ENCODE results near the gene CTXND1. TPM values are rescaled to one million over a fixed set of nuclear protein-coding genes. Genes with fewer than 3 reads are reported as not detected.

CTXND1 gene
- total RNA-seq, 3 donors from 2014 or later: 0.09 to 0.70 (median 0.19) TPM

DNA sequence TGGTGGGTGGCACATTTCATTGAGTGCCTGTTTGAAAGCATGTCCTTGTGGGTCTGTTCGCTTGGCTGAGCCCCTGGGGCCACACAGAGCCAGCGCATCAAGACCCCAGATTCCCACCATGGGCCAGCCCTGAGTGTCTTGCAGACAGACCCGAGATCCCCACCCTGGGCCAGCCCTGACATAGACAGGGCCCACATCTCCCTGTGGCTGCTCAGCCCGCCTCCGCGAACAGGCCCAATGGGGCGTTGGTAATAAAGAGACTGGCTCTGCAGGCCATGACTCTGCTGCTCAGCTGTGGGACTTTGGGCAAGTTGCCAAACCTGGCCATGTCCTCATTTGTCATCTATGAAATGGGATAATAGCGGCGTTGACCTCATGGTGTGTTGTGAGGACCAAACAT, 76.6 kb downstream of the CTXND1 start:
- Histone ChIP-seq H3K4me1 (ENCODE audit: low read depth) (no peaks in the 10 kb centered on the region), H3K36me3 (ENCODE audit: low read depth) (no peaks in the 10 kb centered on the region), H3K9me3 (no peaks in the 10 kb centered on the region), H3K4me3 (no peak overlapping the region)
- TF ChIP-seq, protein P1, sequence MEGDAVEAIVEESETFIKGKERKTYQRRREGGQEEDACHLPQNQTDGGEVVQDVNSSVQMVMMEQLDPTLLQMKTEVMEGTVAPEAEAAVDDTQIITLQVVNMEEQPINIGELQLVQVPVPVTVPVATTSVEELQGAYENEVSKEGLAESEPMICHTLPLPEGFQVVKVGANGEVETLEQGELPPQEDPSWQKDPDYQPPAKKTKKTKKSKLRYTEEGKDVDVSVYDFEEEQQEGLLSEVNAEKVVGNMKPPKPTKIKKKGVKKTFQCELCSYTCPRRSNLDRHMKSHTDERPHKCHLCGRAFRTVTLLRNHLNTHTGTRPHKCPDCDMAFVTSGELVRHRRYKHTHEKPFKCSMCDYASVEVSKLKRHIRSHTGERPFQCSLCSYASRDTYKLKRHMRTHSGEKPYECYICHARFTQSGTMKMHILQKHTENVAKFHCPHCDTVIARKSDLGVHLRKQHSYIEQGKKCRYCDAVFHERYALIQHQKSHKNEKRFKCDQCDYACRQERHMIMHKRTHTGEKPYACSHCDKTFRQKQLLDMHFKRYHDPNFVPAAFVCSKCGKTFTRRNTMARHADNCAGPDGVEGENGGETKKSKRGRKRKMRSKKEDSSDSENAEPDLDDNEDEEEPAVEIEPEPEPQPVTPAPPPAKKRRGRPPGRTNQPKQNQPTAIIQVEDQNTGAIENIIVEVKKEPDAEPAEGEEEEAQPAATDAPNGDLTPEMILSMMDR (IDR thresholded peaks at IDR 0.05): no peak
- intact Hi-C loops (cut with DNase I, micrococcal nuclease): no loop called here
- no peak for ATAC-seq
- no peak for DNase-seq

DNA sequence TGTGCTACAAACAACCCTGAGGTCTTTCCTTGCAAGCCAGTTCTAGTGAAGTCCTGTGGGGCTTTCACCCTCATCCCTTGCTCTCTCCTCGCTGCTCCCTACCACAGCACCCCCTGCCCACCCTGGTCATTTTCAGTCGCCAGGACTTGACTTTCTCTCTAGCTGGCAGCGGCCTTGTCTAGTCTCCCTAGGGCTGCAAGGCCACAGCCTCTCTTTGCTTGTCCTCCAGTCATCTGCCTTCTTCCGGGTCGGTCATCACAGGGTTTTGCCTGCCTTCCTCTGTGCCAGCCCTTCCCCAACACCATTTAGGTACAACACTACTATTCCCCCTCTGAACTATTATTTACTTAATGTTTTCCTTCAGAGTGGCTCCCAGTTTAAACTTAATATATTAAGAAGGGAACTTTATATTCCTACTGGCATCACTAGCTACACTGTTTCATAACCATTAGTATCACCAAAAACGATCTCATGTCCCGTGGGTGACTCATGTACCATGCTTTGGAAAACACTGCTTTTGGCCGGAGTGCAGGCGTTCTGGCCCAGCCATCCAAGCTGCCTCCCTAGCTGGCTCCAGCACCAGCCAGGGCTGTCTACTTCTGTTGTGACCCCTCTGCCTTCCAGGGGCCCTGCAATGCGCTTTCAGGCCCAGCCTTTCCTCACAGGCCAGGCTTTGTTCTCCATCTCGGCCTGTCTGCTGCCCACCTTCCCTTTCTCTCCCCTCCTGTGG, 77.8 kb downstream of the CTXND1 start:
- TF ChIP-seq, protein P1 (IDR thresholded peaks at IDR 0.05): no peak
- no peaks in the 10 kb centered on the region for H3K4me1 ChIP-seq (ENCODE audit: low read depth)
- H3K9me3 ChIP-seq: no peaks in the 10 kb centered on the region
- intact Hi-C loops (cut with DNase I, micrococcal nuclease): no loop called here
- H3K36me3 ChIP-seq (ENCODE audit: low read depth): no peaks in the 10 kb centered on the region
- DNase-seq (no peak), ATAC-seq (no peak)
- no peak overlapping the region for H3K4me3 ChIP-seq

DNA sequence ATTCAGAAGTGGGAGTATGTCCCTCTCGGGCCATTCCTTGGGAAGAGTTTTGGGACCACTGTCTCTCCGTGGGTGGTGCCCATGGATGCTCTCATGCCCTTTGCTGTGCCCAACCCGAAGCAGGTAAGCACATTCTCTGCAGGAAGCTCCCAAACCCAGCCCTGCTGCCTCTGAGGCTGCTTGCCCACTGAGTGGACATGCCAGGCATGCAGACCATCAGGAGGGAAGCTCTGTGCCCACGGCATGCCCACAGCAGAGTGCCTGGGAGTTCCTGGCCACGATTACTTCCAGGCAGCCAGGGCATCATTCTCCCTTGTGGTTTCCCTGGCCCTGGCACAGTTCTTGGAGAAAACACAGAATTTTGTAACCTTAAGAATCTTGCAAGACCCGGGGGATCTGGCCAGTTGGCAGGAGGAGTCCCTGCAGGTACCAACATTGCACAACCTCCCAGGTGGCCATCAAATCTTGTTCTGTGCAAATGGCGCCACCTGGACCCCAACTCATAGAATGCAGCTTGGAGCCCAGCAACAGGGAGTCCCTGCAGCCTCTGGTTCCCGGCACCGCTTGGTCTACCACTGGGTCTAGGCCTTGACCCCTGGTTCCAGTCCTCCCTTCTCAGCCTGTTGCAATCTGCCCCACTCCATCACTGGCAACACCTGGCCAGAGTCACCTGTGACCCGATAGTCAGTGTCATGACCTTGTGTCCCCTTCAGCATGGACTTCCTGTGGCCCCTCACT, 78.8 kb downstream of the CTXND1 start:
- Histone ChIP-seq H3K4me1 (ENCODE audit: low read depth) (no peaks in the 10 kb centered on the region), H3K9me3 (no peaks in the 10 kb centered on the region), H3K36me3 (ENCODE audit: low read depth) (no peaks in the 10 kb centered on the region), H3K4me3 (no peak overlapping the region)
- DNase-seq (peak; percentile 65 to 82 (median 79)), ATAC-seq (peak; percentile 91)
- TF ChIP-seq, protein P1 (IDR thresholded peaks at IDR 0.05): peak; percentile 38
- intact Hi-C loops (cut with DNase I, micrococcal nuclease): no loop called here

DNA sequence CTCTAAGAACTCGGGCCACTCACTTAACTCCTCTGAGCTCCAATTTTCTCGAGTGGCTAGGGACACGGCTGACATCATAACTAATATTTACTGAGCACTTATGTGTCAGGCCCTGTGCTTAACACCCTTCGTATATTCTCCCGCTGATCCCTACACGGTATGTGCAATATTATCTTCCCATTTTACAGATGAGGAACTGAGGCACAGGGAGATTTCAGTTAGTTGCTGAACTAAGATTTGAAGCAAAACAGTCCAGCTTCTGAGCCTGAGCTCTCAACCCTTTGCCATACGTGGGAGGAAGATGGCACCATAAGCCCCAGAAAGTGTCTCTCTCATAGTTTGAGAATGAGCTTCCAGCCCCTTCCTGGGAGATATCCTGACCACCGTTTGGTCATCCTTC, 79.6 kb downstream of the CTXND1 start:
- intact Hi-C loops (cut with DNase I, micrococcal nuclease): no loop called here
- Histone ChIP-seq H3K4me1 (ENCODE audit: low read depth) (no peaks in the 10 kb centered on the region), H3K4me3 (no peak overlapping the region), H3K36me3 (ENCODE audit: low read depth) (no peaks in the 10 kb centered on the region), H3K9me3 (no peaks in the 10 kb centered on the region)
- ATAC-seq (no peak), DNase-seq (no peak)
- TF ChIP-seq, protein P1 (IDR thresholded peaks at IDR 0.05): no peak

DNA sequence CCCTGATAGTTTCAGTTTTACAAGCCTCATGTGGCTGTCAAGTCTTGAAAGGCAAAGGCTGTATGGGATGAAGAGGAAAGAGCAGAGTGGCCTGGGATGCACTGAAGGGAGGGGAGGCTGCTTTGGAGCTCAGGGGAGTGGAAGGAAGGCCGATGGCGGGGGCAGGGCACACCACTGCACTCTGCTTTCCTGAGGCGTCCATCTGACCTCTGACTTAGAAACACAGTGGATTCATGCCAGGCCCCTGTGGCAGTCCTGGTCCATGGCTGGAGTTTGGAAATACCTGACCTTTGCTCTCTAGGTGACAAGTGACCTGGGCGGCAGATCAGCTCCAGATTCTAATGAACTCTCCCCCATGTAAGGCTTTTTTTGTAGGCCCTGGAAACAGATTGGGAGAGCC, 80.2 kb downstream of the CTXND1 start:
- intact Hi-C loops (cut with DNase I, micrococcal nuclease): no loop called here
- no peaks in the 10 kb centered on the region for H3K4me1 ChIP-seq (ENCODE audit: low read depth)
- TF ChIP-seq, protein P1 (IDR thresholded peaks at IDR 0.05): no peak
- H3K4me3 ChIP-seq: no peak overlapping the region
- ATAC-seq: no peak
- no peaks in the 10 kb centered on the region for H3K36me3 ChIP-seq (ENCODE audit: low read depth)
- no peaks in the 10 kb centered on the region for H3K9me3 ChIP-seq
- no peak for DNase-seq
